ENCODE data around the gene CACNA2D1.

The CACNA2D1 gene

DNA sequence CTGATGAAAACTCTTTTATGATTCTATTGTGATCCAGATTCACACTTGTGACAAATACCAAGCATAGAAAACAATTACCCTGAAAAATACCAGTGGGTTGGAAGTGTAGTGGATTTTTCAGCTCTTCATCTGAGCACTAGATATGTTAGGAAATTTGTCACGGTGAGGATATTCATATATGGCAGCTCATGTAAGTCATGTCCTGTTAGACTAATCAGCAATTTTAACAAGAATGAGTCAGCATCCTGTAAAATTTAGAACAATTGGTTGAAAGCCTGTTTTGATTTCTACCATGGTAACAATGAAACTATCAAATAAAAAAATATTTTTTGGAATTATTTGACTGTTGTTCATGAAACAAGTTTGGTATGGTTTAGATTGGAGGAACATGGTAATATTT, 334.3 kb downstream of the CACNA2D1 start:
- DNase-seq (ENCODE audit: low spot score): no peak

DNA sequence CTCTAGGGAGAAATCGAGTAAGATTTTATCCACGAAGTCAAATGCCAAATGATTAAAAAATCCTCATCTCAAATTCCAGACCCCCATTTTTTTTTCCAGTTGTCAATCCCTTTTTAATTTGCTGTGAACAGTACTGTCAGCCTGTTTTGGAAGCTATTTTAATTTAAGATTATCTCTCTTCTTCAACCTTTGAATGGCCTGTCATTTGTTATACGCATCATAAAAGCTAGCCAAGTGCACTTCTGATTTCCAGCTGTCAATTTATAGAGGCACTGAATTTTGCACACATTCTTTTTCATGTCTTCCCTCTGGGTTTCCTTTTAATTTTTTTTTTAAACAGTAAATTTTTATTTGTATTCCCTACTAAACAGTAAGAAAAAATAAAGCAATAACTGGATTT, 337.4 kb downstream of the CACNA2D1 start:
- DNase-seq (ENCODE audit: low spot score): no peak

DNA sequence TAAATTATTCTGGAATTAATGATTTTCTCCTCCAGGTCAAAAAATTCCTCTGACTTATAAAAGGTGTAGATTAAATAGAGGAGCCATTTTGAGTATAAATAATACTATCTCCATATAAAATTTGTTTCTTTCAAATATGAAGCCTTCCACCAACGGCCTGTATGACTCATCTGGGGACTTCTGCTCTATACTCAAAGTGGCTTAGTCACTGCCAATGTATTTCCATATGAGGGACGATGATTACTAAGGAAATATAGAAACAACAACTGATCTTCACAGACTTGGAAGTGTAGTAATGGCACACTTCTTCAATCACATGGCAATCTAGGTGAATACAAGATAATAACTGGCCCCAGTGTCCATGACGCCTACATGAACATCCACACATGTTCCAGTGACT, 338.1 kb downstream of the CACNA2D1 start:
- no peak for DNase-seq (ENCODE audit: low spot score)

DNA sequence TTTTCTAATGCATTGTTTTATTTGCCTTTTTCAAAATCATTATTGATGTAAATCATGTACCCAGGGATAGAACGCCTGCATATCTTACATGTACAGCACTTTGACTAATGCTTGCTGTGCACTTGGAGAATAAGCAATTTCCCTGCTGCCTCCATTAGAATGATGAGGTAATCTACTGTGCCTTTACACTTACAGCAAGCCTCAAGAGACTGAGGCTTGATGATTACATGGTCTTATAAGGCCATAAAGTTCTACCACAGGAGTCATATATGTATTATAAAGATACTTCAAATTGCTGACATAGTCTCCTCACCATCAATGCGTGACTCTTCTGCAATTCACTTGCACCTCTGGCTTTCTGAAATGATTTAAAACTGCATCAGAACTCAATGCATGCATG, 345.2 kb downstream of the CACNA2D1 start:
- no peak for DNase-seq (ENCODE audit: low spot score)

DNA sequence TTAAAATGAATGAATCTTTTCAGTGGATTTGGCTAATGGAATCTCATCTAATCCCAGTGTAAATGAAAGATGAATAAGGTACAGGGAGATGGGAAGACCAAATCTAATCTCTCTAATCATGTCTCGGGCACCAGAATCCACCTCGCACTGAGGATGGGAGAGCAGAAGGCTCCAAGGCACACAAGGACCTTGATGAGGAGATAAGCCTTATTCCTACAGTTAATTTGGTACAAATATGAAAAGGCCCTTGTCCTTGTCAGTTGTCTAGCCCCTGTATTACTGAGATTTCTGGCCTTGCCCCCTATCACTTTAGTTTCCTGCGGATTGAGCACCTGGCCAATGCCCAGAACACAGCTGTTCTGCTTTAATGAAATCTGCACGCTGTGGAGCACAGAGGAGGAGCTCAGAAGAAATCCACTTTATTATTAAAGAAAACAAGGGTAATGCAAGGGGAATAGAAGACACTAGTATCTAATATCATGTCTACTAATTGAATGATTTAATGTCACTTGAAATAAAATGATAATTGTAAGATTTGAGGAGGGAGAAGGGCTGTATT, 352.4 kb downstream of the CACNA2D1 start:
- DNase-seq (ENCODE audit: low spot score): peak; percentile 13

DNA sequence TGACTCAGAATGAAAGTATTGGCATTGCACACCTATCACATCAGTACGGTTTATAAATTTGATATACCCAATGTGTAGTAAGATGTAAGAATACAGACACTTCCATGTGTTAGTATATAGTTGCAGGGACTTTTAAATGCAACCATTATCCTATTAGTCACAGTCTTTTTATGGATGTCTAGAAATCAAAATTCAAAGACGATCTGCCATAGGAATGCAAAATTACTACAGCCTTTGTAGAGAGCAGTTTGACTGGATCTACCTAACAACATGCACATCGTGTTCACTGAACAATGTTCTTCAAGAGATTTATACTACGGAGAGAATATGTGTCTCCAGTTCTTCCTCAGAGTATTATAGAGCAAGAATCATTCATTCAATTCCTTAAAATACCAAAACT, 356.5 kb downstream of the CACNA2D1 start:
- DNase-seq (ENCODE audit: low spot score): no peak

DNA sequence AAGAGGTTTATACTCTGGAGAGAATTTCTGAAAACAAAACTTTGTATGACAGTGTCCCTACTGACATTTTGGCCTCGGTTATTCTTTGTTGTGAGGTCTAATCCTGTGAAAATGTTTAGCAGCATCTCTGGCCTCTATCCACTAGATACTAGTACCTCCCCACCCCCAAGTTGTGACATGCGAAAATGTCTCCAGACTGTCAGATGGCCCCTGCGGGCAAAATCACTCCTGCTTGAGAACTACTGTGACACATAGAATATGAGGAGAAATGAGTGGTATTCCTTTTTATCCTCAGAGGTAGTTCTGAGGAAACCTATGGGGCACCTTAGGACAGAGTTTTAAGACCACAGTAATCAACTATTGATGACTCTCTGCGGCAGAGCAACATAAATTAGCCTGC, 358.5 kb downstream of the CACNA2D1 start:
- DNase-seq (ENCODE audit: low spot score): no peak

DNA sequence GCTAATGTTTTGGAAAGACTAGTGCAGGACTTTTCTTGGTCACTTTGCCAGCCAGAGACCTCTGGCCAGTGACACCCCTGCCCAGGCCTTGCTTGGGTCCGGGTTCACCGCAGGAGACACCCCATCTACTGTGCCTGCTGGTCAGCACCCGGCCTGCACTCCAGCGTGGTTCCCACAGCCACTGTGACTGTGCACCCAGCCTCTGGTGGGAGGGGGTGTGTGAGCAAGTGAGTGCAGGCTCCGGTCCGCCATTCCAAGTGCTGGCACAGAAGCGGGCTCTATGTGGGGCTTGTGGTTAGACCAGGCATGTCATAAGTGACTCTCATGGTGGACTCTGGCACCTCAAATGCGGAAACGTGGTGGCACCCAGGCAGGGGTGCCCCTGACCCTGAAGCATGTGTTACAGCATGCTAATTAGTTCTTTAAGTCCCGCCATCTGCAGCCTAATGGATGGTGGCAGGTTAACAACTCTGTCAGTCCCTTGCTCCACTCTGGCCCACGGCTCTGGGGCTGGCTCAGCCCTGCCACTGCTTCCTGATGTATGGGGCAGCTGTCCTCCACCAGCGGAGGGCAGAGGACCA, 361.8 kb downstream of the CACNA2D1 start:
- no peak for DNase-seq (ENCODE audit: low spot score)

DNA sequence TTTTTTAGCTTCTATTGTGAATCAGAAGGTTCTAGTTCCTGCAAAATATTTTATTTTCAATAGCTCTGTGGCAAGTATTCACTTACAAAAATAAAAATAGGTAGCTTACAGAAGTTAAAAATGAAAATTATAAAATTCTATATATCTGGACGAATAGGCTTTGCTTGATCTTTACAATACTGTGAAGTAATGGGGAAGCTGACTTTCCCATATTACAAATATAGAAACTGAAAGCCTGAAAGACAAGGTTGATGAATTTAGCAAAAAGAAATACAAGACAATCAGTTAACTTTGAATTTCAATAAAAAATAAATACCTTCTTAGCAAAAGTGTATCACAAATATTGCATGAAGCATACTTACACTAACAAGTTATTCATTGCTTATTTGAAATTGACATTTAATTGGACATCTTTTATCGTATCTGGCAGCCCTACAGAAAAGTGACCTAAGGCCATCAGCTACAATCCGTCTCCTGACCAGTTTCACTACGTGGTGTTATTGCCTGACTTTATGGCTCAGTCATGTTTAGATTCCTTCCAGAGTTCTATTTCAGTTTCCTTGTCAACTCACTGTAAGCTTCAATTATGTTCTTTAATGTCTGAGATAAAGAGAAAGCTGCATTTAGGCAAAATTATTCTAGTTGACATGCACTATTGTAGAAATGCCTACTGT, 363.2 kb downstream of the CACNA2D1 start:
- no peak for DNase-seq (ENCODE audit: low spot score)

DNA sequence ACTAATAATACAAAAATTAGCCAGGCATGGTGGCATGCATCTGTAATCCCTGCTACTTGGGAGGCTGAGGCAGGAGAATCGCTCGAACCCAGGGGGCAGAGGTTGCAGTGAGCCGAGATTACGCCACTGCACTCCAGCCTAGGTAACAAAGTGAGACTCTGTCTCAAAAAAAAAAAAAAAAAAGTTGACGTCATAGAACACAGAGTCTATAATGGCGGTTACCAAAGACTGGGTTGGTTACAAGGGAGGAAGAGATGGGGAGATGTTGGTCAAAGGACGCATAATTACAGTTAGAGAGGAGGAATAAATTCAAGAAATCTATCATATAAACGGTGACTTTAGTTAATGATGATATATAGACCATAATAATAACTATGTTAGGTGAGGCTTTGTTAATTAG, 364.1 kb downstream of the CACNA2D1 start:
- no peak for DNase-seq (ENCODE audit: low spot score)

DNA sequence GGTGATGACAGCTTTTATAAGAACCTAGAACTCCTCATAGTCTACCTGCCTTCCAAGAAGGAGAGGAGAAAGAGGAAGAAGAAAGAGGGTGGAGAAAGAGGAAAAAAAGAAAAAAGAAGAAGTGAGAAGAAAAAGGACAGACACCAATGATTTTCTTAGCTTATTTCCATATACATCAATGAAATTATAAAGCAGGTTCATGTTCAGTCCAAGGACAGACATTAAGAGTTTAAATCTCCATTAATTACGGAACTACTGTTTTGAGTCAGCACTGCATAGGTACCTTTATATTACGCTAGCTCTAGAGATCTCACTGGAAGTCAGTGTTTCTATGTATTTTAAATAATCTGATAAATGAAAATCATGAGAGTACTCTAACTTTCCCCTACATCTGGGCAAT, 364.8 kb downstream of the CACNA2D1 start:
- no peak for DNase-seq (ENCODE audit: low spot score)

DNA sequence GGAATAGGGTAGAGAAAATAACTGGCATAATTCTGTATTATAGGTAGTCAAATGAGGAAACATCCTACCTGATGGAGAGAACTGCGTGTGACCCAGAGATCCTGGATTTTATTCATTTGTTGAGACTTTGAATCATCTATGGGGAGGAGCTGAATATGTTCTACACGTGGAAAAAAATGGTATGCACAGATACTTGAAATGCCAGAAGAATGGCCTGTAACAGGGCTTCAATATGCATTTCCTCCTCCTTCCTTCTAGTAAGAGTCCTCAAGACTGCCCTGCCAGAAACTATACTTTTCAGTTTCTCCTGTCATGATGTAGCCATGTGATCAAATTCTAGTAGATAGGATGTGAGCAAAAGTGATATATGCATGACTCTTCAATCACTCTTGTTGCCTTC, 372.1 kb downstream of the CACNA2D1 start:
- no peak for DNase-seq (ENCODE audit: low spot score)

DNA sequence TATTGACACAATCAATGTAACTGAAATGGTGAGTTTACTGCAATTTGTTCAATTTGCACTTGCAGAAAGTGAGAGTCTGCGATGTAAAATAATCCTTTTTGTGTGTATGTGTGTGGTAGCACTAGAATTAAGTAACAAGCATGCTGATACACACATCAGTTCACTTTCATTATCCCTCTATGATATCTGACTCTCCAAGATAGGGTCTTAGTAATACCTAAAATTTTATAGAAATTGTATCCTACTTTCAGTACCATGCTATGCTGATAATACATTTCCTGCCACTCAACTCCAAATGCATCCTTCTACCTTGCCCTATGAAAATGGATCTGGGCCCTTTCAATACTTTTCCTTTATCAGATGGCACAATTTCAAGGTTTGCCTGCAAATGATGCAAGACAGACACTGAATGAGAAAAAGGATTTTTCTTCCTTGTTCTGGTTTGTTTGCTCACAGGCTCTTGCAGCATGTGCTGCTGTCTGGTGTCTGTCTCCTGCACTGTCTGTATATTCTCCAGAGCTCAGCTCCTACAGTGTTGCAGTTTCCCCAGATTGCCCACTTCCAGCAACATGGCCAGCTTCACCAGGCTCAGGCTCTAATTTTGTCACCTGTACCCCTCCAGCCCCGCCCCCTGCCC, 375.8 kb downstream of the CACNA2D1 start:
- DNase-seq (ENCODE audit: low spot score): no peak

DNA sequence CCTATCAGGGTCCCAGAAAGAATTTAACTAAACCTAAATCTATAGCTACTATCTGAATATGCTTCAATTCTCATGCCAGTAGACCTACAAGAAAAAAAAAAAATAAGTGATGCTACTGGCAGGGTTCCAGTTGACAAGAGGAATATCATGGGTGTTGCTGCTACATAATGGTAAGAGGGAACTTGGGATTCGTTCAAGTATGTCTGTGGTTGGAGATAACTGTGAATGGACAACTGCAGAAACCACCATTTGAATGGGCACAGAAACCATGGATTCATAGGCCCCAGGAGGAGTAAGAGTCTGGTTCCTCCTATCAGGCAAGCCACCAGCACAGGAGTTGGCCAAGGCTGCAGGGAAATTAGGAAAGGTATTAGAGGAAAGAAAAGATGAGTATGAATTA, 386.1 kb downstream of the CACNA2D1 start:
- no peak for DNase-seq (ENCODE audit: low spot score)

DNA sequence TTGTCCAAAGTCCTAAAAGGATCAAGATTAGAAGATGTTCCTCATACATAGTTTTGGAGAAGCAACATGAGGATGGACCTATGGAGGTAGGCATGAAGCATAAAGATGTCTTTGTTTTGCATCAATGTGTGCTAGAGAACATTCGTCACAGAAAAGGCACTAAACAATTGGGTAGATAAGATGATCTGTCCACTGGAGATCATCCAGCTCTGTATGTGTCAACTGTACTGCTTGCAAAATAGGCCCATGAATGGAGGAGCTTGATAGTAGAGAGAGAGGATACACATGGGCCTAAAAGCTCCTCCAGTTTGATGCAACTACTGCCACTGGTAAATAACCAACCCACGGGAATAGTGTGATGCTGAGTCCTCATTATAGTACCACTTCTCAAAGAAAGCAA, 387.3 kb downstream of the CACNA2D1 start:
- no peak for DNase-seq (ENCODE audit: low spot score)

DNA sequence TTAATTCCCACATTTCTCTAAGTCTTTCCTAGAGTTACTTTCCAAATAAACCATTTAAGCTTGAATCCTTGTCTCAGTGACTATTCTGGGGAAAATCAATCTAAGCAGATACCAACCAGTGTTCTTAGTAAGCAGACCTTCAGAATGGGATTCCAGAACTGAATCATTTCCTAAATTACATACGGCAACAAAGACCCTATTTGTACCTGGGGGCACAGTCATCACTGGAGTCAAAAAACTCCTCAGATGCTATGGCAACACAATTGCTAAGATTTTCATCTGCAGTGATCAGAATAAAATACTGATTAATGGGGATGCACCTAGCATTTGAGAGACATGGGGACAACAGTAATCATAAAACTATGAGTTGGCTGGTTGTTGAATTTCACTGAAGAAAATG, 389.0 kb downstream of the CACNA2D1 start:
- no peak for DNase-seq (ENCODE audit: low spot score)

DNA sequence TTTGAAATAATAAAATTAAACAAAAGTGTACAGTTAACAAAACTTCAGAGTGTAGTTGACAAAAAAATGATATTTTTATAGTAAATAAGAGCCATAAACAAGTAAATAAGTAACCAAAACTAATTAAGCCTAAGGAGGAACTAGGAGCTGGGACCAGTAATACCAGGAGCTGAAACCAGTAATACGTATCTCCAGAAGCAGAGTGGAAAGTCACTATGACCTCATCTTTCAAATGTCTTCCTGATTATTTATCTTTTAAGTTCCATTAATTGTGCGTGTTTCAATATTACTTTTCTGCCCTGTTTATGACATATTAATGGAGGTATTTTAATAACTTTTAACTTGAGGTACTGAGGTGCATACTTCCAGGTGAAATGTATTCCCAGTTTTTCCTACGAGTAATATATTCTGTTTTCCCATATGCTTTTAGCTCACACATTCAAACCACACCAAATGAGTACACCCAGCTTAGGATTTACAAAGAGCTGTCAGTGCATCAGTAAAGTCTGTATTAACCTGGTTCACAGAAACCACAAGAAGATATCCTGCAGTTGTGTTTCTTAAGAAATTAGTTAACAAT, 390.0 kb downstream of the CACNA2D1 start:
- DNase-seq (ENCODE audit: low spot score): no peak

DNA sequence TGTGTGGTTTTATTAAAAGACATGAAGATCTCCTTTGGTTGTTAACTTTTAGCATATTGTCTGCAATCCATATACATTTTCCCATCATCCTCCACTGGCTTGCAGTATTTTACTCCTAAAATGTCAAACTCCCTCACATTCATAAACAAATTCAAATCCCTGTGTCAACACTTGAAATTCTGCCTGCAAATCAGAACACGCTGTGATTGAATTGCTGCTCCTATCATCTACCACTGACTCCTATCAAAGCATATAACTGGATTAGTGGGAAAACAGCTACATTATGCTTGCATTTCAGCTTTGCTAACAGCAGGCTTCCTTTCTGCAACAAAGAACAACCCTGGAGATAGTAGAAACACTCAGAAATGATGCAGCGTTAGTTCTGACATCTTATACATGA, 392.0 kb downstream of the CACNA2D1 start:
- DNase-seq (ENCODE audit: low spot score): peak; percentile 31

DNA sequence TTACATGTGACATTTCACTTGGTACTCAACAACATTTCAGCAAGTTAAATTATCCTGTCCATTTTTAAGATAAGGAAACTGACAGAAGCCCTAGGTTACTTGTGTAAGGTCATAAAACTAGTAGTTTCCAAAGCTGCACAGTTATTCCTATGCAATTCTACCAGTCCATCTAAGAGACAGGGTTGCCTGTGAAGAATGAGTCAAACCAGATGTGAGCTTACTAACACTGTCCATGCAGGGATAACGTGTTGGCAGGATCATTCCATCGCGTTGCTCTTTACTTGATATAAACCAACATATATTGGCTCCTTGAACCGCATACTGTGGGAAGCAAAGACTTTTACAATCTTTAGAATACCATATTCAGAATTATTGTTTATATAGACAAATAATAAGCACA, 392.8 kb downstream of the CACNA2D1 start:
- peak; percentile 46 for DNase-seq (ENCODE audit: low spot score)

DNA sequence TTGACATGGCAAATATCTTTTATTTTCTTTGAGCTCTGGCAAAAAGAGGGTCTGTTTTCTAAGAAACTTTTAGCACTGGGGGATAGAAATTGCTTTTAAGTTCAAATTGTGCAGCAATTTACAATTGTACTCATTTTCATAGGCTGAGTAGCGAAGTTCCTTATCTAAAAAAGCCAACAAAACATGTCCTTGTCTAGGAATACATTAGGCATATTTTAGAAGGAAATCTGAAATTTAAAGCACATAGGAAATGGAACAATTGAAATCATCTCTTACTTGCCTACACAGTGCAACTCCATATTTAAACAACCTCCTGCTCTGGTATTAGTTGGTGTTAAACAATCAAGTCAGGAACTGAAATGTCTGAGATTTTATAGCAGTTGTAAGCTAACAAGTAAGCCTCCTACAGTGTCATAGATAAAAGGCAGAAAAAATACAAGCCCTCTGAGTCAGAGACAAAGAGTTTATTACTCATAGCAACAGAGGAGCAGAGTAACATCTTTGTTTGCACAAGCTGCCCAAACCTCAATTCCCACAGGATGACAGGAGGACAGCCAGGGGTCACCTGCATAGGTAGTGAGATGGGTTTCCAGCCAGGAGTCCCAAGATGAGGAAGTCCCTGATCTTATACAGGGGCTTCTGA, 393.6 kb downstream of the CACNA2D1 start:
- peak; percentile 72 for DNase-seq (ENCODE audit: low spot score)

DNA sequence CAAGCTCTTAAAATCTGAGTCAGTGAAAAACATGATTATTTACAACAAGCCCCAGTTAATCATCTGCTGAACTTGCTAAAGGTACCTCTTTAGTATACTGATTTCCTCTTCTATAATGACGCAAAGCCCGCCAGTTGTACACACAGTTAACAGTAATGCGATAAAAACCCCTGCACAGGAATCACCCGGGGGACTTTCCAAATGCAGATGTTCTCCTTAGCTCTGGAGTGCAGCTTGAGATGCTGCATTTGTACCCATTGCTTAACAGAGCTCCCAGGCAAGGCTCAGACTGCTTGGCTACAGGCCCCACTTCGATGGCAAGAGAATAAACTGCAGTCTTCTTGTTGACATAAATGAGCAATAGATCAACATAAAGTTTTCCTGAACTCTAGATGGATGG, 394.1 kb downstream of the CACNA2D1 start:
- DNase-seq (ENCODE audit: low spot score): peak; percentile 40

DNA sequence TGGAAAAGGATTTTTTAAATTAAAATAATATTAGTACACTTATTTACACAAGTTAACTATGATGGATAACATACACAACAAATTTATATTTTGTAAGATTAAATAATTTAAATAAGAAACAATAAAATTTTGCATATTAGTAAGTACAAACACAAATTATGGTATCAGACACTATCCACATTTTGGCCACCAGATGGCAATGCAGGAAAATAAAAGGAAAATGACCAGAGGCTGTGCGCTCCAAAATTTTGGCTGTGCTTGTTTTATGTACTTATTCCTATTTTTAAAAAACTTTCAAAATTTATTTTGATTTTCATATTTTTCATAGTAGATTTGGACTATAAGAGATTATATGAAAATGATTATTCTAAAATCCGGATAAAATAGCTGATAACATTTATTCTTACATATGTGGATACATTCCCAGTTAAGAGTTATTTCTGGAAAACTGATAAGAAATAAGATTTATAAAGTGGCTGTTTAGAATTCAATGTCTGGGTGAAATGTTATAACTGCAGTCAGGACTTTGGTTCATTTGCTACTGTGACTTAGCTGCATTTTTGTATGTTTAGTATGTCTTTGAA, 399.0 kb downstream of the CACNA2D1 start:
- peak; percentile 84 for DNase-seq (ENCODE audit: low spot score)
